Daoy (cell line): ENCODE measurements around the gene MCFD2. TPM values are rescaled to one million over a fixed set of nuclear protein-coding genes. Genes with fewer than 3 reads are reported as not detected.
"Not testable (repeated sequence)": the region's sequence is repeated elsewhere in the genome, so short reads cannot be mapped to it uniquely, and the experiment has no call there.

Source experiments
- DNase-seq: peaks from one replicate; pipeline ENCODE4 v3.0.0-alpha.2; 2015; ENCODE audit warnings: low read depth
- total RNA-seq: library from RNA; depleted of rRNA; stranded (reverse); fragments of >200 nt; shearing (Covaris generic); gene quantifications from 2 replicates; pipeline ENCODE4 v1.2.3, GENCODE V29; 2014

Gene MCFD2
- total RNA-seq, 1 experiment from 2014 or later, result 115 TPM

- not testable (repeated sequence) for DNase-seq
Measured at GRCh38 chr2:46904908-46905678, 10.5 kb downstream of the MCFD2 start.

GRCh38 chr2:46902980-46903379 is 12.6 kb downstream of the MCFD2 start:
- not testable (repeated sequence) for DNase-seq

GRCh38 chr2:46902465-46902864 is 13.1 kb downstream of the MCFD2 start:
- no peak for DNase-seq

GRCh38 chr2:46901611-46902010 is 14.0 kb downstream of the MCFD2 start:
- no peak for DNase-seq

- DNase-seq, result no peak
Measured at GRCh38 chr2:46900381-46900780, 15.2 kb downstream of the MCFD2 start.

DNA sequence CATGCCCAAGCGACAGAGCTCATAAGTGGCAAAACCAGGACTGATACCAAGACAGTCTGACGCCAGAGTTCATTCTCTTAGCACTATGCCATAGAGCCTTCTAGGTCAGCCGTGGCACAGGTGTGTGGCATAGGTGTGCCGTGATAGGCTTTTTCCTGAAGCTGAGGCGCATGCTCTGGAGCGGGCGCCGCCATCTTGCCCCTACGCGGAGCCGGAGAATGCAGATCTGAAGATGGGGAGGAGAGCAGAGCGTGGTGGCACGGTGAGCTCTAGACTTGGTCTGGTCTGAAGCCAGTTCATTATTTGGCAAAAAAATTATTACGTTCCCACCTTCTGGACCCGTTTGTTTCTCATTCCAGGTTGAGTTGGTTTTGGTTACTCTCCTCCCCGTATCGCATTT is 16.6 kb downstream of the MCFD2 start:
- no peak for DNase-seq

DNA sequence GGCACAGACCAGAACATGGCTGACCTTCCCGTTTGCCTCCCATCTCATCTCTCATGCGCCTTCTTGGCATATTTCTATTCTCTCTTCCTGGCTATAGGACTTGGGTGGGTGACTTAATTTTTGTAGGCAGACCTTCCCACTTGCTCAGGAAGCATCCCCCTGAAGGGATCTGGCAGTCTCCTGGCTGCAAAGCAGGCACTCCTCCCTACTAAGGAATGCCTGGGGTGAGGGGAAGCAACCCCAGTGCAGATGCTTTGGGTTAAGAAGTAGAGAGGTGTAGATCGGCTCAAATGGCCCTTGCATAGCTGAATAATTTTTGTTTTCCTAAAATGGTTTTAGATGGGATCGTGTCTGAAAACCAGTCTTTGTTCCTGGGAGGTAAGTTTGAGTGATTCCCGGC is 17.6 kb downstream of the MCFD2 start:
- no peak for DNase-seq

- DNase-seq, result no peak
Measured at GRCh38 chr2:46893269-46893939, 22.2 kb downstream of the MCFD2 start.

GRCh38 chr2:46891956-46892553 is 23.6 kb downstream of the MCFD2 start:
- DNase-seq, result no peak

DNA sequence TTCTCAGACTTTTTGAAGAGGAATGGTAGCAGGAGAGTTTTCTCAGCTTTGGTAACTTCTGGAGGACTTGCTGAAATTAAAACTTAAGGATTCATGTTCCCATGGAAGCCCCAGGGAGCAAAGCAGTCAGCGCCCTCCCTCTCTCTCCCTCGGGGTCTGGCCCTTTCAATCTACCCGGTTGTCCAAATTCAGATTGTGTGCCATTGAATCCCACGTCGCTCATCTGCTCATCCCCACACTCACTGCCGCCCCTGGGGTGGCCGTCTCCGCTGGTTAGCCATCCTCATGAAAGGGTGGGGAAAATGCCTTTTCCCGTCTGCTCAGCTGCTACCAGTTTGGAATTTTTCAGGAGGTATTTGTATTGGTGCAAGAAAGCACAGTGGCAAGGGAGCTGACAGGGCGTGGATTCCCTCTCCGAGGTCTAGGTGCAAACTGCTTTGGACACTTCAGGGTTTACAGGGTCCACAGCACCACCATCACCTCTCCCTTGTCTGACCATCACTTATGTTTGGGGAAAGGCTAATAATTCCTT is 27.1 kb downstream of the MCFD2 start:
- no peak for DNase-seq

DNA sequence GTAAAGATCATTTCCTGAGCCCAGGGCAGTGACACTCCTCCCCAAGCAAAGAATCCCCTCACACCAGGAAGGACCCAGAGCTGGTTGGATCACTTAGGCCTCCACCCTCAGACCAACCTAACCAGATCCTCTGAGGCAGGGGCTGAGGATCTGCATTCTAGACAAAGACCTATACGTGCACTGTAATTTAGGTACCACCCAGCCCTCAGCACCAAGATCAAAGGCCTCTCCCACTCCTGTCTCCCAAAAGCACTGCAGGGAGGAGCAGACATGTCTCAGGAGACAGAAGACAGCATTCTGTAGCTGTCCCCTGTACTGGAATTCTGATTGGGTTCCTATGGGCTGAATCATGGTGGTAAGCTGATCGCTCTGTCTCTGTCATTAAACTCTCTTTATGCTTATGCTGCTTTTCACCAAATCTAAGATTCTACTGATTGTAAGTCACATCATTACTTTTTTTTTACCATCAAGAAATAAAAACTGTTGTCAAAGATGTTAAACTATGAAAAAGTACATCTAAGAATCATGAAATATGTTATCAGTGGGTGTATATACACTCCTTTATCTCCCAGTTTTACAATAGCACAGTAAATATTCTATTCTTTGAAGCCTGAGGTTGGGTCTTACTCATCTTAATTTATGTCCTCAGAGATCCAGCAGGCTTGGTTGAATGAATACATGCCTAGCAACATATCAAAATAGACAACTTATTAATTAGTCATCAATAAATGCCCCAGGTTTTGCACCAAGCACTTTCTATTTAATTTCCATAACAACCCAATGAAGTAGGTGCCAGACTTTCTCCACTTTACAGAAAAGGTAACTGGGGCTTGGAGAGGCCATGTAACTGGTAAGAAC is 28.3 kb downstream of the MCFD2 start:
- DNase-seq, result no peak

- no peak for DNase-seq
Measured at GRCh38 chr2:46886268-46887027, 29.2 kb downstream of the MCFD2 start.

GRCh38 chr2:46885376-46885775 is 30.2 kb downstream of the MCFD2 start:
- peak; percentile 26 for DNase-seq

GRCh38 chr2:46879511-46879910 is 36.1 kb downstream of the MCFD2 start:
- no peak for DNase-seq

DNA sequence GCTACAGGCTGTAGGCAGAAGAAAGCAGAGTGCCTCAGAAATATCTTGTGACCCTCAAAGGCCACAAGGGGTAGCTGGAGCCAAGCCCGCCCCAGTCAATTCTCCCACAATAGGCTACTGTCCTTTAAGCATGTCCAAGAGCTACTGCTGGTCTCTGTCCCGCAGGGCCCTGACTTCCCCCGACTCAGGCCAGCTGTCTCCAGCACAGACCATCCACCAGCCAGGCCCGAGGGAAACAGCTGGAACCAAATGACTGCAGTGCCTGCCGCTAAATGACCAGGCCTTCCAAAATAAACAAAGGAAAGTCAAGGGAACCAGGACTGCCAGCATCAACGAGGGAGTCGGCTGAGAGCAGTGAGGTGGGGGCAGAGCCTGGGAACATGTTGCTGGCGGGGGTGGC is 36.7 kb downstream of the MCFD2 start:
- peak; percentile 36 for DNase-seq

DNA sequence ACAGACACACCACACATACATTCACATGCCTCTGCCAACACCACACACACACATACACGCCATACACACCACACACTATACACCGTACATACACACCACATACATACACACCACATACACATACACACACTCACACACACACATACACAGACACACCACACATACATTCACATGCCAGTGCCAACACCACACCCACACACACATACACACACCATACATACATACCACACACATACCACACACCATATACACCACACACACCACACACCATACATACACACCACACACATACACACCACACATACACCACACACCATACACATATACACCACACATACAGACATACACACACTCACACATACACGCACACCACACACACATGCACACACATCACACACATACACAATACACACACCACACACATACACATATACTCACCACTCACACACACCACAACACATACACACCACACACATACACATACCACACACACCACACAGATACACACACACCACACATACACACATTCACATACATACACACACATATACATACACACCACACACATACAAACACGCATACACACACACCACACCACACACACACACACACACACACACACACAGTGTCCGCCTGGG is 37.2 kb downstream of the MCFD2 start:
- no peak for DNase-seq

GRCh38 chr2:46877619-46878113 is 37.9 kb downstream of the MCFD2 start:
- no peak for DNase-seq

DNA sequence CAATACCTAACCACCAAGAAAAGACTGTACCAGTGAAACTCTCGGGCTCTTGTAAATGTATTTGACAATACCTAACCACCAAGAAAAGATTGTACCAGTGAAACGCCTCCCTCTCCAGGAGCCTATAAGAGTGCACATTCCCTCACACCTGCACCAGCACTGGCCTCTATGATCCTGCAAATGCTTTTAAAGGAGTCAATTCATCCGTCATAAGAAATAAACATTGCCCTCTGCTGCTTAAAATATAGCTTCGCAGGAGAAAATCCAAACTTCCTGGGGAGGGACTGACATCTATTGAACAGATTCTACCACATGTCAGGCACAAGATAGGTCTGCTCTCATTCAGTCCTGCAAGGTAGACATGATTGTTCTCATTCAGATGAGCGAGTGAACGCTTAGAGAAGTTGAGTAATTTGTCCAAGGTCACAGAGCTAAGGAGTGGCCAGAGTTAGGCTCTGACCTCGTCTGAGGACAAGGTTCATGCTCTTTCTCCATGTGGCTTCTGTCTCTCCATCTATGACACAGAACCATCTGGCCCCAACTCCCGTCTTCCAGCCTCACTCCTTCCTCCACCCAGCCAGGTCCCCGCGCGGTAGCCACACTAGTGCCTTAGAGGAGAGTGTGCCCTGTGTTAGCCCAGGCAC is 38.7 kb downstream of the MCFD2 start:
- peak; percentile 60 for DNase-seq

DNA sequence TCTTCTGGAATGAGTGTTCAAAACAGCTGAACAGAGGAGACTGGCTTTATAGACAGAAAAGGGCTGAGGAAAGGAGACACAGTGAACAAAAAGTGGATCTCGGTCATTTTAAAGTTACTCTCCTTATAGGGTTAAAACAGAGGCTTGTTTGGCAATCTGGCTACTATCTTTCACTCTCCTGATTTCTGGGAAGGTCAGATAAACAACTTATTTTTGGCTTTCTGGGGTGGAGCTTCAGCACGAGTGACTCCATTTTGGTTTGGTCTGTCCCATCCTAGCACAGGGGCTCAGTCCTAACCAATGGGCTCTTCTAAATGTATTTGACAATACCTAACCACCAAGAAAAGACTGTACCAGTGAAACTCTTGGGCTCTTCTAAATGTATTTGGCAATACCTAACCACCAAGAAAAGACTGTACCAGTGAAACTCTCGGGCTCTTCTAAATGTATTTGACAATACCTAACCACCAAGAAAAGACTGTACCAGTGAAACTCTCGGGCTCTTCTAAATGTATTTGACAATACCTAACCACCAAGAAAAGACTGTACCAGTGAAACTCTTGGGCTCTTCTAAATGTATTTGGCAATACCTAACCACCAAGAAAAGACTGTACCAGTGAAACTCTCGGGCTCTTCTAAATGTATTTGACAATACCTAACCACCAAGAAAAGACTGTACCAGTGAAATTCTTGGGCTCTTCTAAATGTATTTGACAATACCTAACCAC is 39.5 kb downstream of the MCFD2 start:
- not testable (repeated sequence) for DNase-seq
